Measurements from ENCODE around the gene NGEF.
"Not testable (repeated sequence)": the region's sequence is repeated elsewhere in the genome, so short reads cannot be mapped to it uniquely, and the experiment has no call there.

NGEF gene

DNA sequence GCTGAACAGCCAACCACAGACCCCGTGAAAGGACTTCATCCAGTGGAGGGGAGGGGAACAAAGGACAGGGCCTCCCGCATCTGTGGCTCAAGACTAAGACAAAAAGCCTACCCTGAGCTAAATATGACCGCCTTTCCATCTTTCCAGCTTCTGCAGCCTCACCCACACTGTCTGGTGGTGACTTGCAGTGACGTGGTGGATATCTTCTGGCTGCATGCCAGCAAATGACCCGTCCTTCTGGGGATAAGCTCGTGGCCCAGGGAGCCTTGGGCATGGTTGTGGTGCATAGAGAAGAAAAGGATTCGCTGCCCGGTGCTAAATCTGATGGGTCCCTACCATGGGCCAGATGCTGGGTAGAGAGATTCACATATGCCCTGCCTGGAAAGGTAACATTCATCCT lies 8.7 kb upstream of the NGEF start:
- H3K4me3 ChIP-seq (ENCODE audit: low read length), result no peak overlapping the region
- TF ChIP-seq, protein P1, sequence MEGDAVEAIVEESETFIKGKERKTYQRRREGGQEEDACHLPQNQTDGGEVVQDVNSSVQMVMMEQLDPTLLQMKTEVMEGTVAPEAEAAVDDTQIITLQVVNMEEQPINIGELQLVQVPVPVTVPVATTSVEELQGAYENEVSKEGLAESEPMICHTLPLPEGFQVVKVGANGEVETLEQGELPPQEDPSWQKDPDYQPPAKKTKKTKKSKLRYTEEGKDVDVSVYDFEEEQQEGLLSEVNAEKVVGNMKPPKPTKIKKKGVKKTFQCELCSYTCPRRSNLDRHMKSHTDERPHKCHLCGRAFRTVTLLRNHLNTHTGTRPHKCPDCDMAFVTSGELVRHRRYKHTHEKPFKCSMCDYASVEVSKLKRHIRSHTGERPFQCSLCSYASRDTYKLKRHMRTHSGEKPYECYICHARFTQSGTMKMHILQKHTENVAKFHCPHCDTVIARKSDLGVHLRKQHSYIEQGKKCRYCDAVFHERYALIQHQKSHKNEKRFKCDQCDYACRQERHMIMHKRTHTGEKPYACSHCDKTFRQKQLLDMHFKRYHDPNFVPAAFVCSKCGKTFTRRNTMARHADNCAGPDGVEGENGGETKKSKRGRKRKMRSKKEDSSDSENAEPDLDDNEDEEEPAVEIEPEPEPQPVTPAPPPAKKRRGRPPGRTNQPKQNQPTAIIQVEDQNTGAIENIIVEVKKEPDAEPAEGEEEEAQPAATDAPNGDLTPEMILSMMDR (conservative IDR thresholded peaks at IDR 0.05; ENCODE audit: low read length), result no peak
- DNase-seq (ENCODE audit: low read depth), result no peak

DNA sequence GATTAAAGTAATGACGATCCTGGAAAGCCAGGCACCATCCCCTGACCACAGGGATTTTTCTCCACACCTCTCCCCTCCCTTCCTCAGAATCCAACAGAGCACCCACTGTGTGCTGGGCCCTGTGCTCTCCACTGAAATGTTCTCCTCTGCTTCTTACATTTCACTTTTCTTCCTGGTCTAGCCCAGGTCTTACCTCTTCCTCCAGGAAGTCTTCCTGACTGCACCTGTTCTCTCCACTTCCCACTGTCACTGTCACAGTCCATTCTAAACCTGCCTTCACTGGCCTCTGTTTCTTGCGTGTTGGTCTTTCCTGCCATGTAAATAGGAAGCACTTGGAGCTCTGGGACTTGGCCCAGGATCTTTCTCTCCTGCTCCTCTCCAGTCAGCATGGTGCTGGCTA lies 7.4 kb upstream of the NGEF start:
- H3K4me3 ChIP-seq (ENCODE audit: low read length), result no peak overlapping the region
- TF ChIP-seq, protein P1 (conservative IDR thresholded peaks at IDR 0.05; ENCODE audit: low read length), result no peak
- no peak for DNase-seq (ENCODE audit: low read depth)

DNA sequence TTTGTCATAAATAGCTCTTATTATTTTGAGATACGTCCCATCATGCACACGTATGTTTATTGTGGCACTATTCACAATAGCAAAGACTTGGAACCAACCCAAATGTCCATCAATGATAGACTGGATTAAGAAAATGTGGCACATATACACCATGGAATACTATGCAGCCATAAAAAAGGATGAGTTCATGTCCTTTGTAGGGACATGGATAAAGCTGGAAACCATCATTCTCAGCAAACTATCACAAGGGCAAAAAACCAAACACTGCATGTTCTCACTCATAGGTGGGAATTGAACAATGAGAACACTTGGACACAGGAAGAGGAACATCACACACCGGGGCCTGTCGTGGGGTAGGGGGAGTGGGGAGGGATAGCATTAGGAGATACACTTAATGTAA lies 6.6 kb upstream of the NGEF start:
- not testable (repeated sequence) for H3K4me3 ChIP-seq (ENCODE audit: low read length); DNase-seq (ENCODE audit: low read depth)

DNA sequence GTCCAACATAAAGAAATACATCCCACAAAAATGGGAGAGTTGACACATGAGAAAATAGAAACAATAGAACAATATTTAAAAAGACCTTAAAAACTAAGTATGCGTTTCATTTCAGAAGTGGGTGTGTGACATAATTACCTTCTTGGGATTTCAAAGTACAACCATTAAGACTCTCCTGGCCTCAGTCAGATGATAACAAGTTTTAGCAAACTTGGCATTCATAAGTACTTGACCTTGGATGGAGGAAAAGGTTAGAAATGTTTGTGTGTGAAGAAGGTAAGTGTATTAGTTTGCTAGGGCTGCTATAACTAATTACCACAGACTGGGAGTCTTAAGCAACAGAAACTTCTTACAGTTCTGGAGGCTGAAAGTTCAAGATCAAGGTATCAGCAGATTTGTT lies 4.9 kb upstream of the NGEF start:
- TF ChIP-seq, protein P1 (conservative IDR thresholded peaks at IDR 0.05; ENCODE audit: low read length), result no peak
- no peak for DNase-seq (ENCODE audit: low read depth)

GRCh38 chr2:233015019-233015645 lies 2.1 kb upstream of the NGEF start:
- TF ChIP-seq, protein P1 (conservative IDR thresholded peaks at IDR 0.05; ENCODE audit: low read length), result no peak
- DNase-seq (ENCODE audit: low read depth), result no peak
- no peak overlapping the region for H3K4me3 ChIP-seq (ENCODE audit: low read length)

More for the DNA sequence above, 4.9 kb upstream of the NGEF start:
- H3K4me3 ChIP-seq (ENCODE audit: low read length), result no peak overlapping the region

GRCh38 chr2:233013650-233014049 lies 594 bp upstream of the NGEF start:
- DNase-seq (ENCODE audit: low read depth), result no peak
- H3K4me3 ChIP-seq (ENCODE audit: low read length), result no peak overlapping the region
- TF ChIP-seq, protein P1 (conservative IDR thresholded peaks at IDR 0.05; ENCODE audit: low read length), result no peak

DNA sequence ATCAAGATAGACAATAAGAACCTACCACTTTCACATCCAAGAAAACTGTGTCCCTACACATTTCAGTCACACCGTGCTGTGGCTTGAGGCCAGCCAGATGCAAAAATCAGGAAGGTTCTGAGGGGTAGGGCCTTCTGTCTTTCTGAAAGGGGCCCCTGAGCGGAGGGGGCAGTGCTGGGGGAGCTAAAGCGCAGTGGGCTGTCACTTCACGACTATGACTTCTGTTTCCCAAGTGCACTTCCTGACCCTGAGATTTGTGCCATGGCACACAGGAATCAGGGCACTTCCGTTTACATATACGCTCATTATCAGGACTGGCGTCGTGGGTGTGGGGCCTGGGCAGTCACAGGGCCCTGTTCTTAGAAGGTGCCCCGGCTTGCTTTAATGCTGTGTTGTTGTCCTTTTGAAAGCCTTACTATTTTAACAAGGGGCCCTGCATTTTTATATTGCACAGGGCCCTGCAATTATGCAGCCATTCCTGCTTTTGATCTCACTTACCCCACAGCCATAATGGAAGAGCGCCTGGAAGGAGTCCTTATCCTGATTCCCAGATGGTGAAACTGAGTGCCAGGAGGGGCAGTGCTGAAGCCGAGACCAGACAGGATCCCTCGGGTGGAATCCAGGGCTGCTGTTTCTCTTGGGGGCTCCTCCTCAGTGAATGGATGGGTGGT lies 620 bp downstream of the NGEF start:
- TF ChIP-seq, protein P1 (conservative IDR thresholded peaks at IDR 0.05; ENCODE audit: low read length), result no peak
- DNase-seq (ENCODE audit: low read depth), result no peak

More for the DNA sequence above, 620 bp downstream of the NGEF start:
- no peak overlapping the region for H3K4me3 ChIP-seq (ENCODE audit: low read length)

Measured in AG10803 (cell line).